CD14-positive monocyte (primary cell): ENCODE results near the gene HLCS. TPM values are rescaled to one million over a fixed set of nuclear protein-coding genes. Genes with fewer than 3 reads are reported as not detected.
A peak's percentile ranks its signal among the peaks of the same experiment; 100 is the strongest.

Source experiments
- DNase-seq, 3 donors: peaks; one replicate each; pipeline ENCODE4 v3.0.0-alpha.2; 2011 to 2022
- H2AFZ ChIP-seq: 2 replicates; pipeline ENCODE4 v1.6.0; 2012; ENCODE audit warnings: mild to moderate bottlenecking, low read depth, low read length, inconsistent platforms; ENCODE audit not compliant: insufficient read depth, poor library complexity, severe bottlenecking
- H3K27ac ChIP-seq, 2 donors: 1 replicate in 1 of 2; 2 replicates in 1 of 2; pipeline ENCODE4 v1.5.1; 2012 to 2013; ENCODE audit warnings: low read length in 2 of 2, control low read depth in 1 of 2, inconsistent platforms in 1 of 2, low read depth in 1 of 2, mild to moderate bottlenecking in 1 of 2
- H3K27me3 ChIP-seq, 2 donors: one replicate each; pipeline versions ENCODE4 v1.6.0 to v1.6.1; 2011 to 2013; ENCODE audit warnings: low read length in 2 of 2; ENCODE audit not compliant: control insufficient read depth in 2 of 2, insufficient read depth in 2 of 2
- H3K36me3 ChIP-seq, 2 donors: replicated peaks in 1 of 2; 1 replicate in 1 of 2; 2 replicates in 1 of 2; pipeline versions ENCODE4 v1.5.1 to v1.6.1; 2012 to 2013; ENCODE audit warnings: low read length in 2 of 2, control low read depth in 1 of 2, inconsistent platforms in 1 of 2, mild to moderate bottlenecking in 1 of 2; ENCODE audit not compliant: insufficient read depth in 2 of 2, control insufficient read depth in 1 of 2
- H3K4me1 ChIP-seq, 2 donors: 1 replicate in 1 of 2; 2 replicates in 1 of 2; pipeline versions ENCODE4 v1.5.1 to v1.6.1; 2012 to 2013; ENCODE audit warnings: low read length in 2 of 2, control low read depth in 1 of 2, inconsistent platforms in 1 of 2, mild to moderate bottlenecking in 1 of 2, moderate library complexity in 1 of 2; ENCODE audit not compliant: insufficient read depth in 2 of 2, control insufficient read depth in 1 of 2
- H3K4me2 ChIP-seq: replicated peaks from 2 replicates; pipeline ENCODE3; 2012; ENCODE audit warnings: low read length, moderate library complexity, mild to moderate bottlenecking; ENCODE audit not compliant: poor library complexity, severe bottlenecking; ENCODE audit errors: extremely low read depth
- H3K4me3 ChIP-seq, 3 experiments: fragments of 200-600 bp in 1 of 3; sonication (generic) in 1 of 3; replicated peaks in 1 of 3; 1 replicate in 2 of 3; 2 replicates in 1 of 3; pipeline ENCODE4 v1.5.1; 2011 to 2013; ENCODE audit warnings: low read length in 3 of 3, mild to moderate bottlenecking in 3 of 3, control low read depth in 2 of 3, low read depth in 2 of 3, inconsistent platforms in 1 of 3, moderate library complexity in 1 of 3
- H3K79me2 ChIP-seq: 2 replicates; pipeline ENCODE4 v1.6.0; 2012; ENCODE audit warnings: mild to moderate bottlenecking, control low read depth, inconsistent platforms, low read length, moderate library complexity; ENCODE audit not compliant: insufficient read depth
- H3K9ac ChIP-seq: 2 replicates; pipeline ENCODE4 v1.6.0; 2017; ENCODE audit warnings: low read length, mild to moderate bottlenecking; ENCODE audit not compliant: insufficient read depth, poor library complexity, severe bottlenecking
- H3K9me3 ChIP-seq, 2 donors: replicated peaks in 1 of 2; 1 replicate in 1 of 2; 2 replicates in 1 of 2; pipeline versions ENCODE4 v1.5.1 to v1.6.1; 2012 to 2013; ENCODE audit warnings: low read length in 2 of 2, control low read depth in 1 of 2; ENCODE audit not compliant: control insufficient read depth in 1 of 2, insufficient read depth in 1 of 2
- H4K20me1 ChIP-seq: 2 replicates; pipeline ENCODE4 v1.6.0; 2012; ENCODE audit warnings: mild to moderate bottlenecking, low read length, control low read depth, moderate library complexity; ENCODE audit not compliant: insufficient read depth
- H3K27ac Mint-ChIP-seq, 7 donors: one replicate each; pipeline ENCODE4 v1.8.0; 2020; ENCODE audit warnings: mild to moderate bottlenecking in 7 of 7, mixed read lengths in 7 of 7, moderate library complexity in 6 of 7, inconsistent platforms in 2 of 7
- H3K27me3 Mint-ChIP-seq, 3 donors: one replicate each; pipeline ENCODE4 v1.8.0; 2021 to 2022; ENCODE audit warnings: low read depth in 3 of 3, mild to moderate bottlenecking in 3 of 3, mixed read lengths in 3 of 3, moderate library complexity in 3 of 3, inconsistent platforms in 1 of 3
- H3K36me3 Mint-ChIP-seq, 2 donors: one replicate each; pipeline ENCODE4 v1.8.0; 2020; ENCODE audit warnings: mixed read lengths in 2 of 2, inconsistent platforms in 1 of 2, mild to moderate bottlenecking in 1 of 2
- H3K4me1 Mint-ChIP-seq: one replicate; pipeline ENCODE4 v1.8.0; 2020; ENCODE audit warnings: mild to moderate bottlenecking, mixed read lengths
- H3K4me3 Mint-ChIP-seq, 2 donors: one replicate each; pipeline ENCODE4 v1.8.0; 2020; ENCODE audit warnings: mild to moderate bottlenecking in 2 of 2, mixed read lengths in 2 of 2, moderate library complexity in 1 of 2
- H3K9me3 Mint-ChIP-seq, 7 donors: one replicate each; pipeline ENCODE4 v1.8.0; 2020 to 2022; ENCODE audit warnings: mixed read lengths in 7 of 7, mild to moderate bottlenecking in 6 of 7, moderate library complexity in 6 of 7, inconsistent platforms in 2 of 7
- CTCF ChIP-seq: fragments of 200-600 bp; IDR thresholded peaks from one replicate; pipeline ENCODE4 v1.8.0; 2022; ENCODE audit warnings: antibody characterized with exemption, mild to moderate bottlenecking
- WGBS: methylation state at CpG from one replicate; pipeline ENCODE4 v1.1.5; 2013; ENCODE audit warnings: missing lambda C conversion rate; ENCODE audit not compliant: insufficient coverage; 5-methylcytosine and 5-hydroxymethylcytosine counted together
- intact Hi-C, 2 donors: fragments of 100-400 bp; cut with micrococcal nuclease; formaldehyde crosslinking; loops; one replicate each; pipeline versions ENCODE4 v1.15.0 to v1.15.1; 2023
- polyA plus RNA-seq, 3 donors: library from polyadenylated mRNA; depleted of rRNA in 1 of 3; unstranded in 2 of 3; stranded (reverse) in 1 of 3; fragments of 300-500 nt in 2 of 3; fragments of >200 nt in 1 of 3; fragmentation: Illumina TruSeq in 2 of 3; gene quantifications; 1 replicate in 2 of 3; 2 replicates in 1 of 3; pipeline ENCODE4 v1.2.3, GENCODE V29; 2012 to 2021

Gene HLCS
- polyA plus RNA-seq, 3 donors = 2.1 to 3.1 (median 2.2) TPM

GRCh38 chr21:36988536-36988935 lies 22.1 kb upstream of the HLCS start:
- peaks cover 3 to 23% (median 10%) of the 10 kb centered on the region in 3 donors for H3K27me3 Mint-ChIP-seq
- Histone ChIP-seq H3K27me3 (peaks cover 0 to 8% of the 10 kb centered on the region in 2 donors), H3K4me2 (no peak overlapping the region), H3K4me3 (no peak overlapping the region), H3K79me2 (no peaks in the 10 kb centered on the region), H3K9me3 (peaks cover 0 to 9% of the 10 kb centered on the region in 2 donors), H3K4me1 (peaks cover 4 to 14% of the 10 kb centered on the region in 2 donors), H3K27ac (no peak overlapping the region), H2AFZ (no peak overlapping the region), H3K36me3 (no peaks in the 10 kb centered on the region), H4K20me1 (no peaks in the 10 kb centered on the region), H3K9ac (no peak overlapping the region)
- 100% methylated on average over 2 of the region's 4 CpGs for WGBS
- intact Hi-C loops = no loop called here
- H3K4me1 Mint-ChIP-seq = peaks cover 3% of the 10 kb centered on the region
- H3K27ac Mint-ChIP-seq = peak overlapping the region in 1 of 7 donors; percentile 69
- H3K4me3 Mint-ChIP-seq = no peak overlapping the region
- no peak for TF ChIP-seq CTCF
- no peaks in the 10 kb centered on the region for H3K36me3 Mint-ChIP-seq
- no peak for DNase-seq
- peaks cover 2 to 16% (median 10%) of the 10 kb centered on the region in 7 donors for H3K9me3 Mint-ChIP-seq

- no peak overlapping the region for H3K4me3 ChIP-seq
- H3K4me2 ChIP-seq = no peak overlapping the region
- H3K9me3 Mint-ChIP-seq = peaks cover 2 to 16% (median 10%) of the 10 kb centered on the region in 7 donors
- H3K9ac ChIP-seq = no peak overlapping the region
- peaks cover 0 to 9% of the 10 kb centered on the region in 2 donors for H3K9me3 ChIP-seq
- no peak overlapping the region for H3K27ac ChIP-seq
- peaks cover 0 to 8% of the 10 kb centered on the region in 2 donors for H3K27me3 ChIP-seq
- intact Hi-C loops = no loop called here
- H3K27ac Mint-ChIP-seq = no peak overlapping the region
- H3K4me1 Mint-ChIP-seq = peaks cover 3% of the 10 kb centered on the region
- peaks cover 6 to 19% (median 6%) of the 10 kb centered on the region in 3 donors for H3K27me3 Mint-ChIP-seq
- no peaks in the 10 kb centered on the region for H4K20me1 ChIP-seq
- H3K36me3 ChIP-seq = no peaks in the 10 kb centered on the region
- H3K4me3 Mint-ChIP-seq = no peak overlapping the region
- no peak for TF ChIP-seq CTCF
- no peaks in the 10 kb centered on the region for H3K79me2 ChIP-seq
- H3K4me1 ChIP-seq = peaks cover 4 to 14% of the 10 kb centered on the region in 2 donors
- H3K36me3 Mint-ChIP-seq = no peaks in the 10 kb centered on the region
- DNase-seq = no peak
- H2AFZ ChIP-seq = no peak overlapping the region
Observed at GRCh38 chr21:36987845-36988244, 21.4 kb upstream of the HLCS start.
